Endometrial microvascular endothelial cells (primary cell): ENCODE measurements around the gene ZNF487. TPM values are rescaled to one million over a fixed set of nuclear protein-coding genes. Genes with fewer than 3 reads are reported as not detected.
"Not testable (repeated sequence)": the region's sequence is repeated elsewhere in the genome, so short reads cannot be mapped to it uniquely, and the experiment has no call there.

Experiments used
- in situ Hi-C: cut with HindIII; loops from 2 replicates; pipeline ENCODE4 v1.10.0; 2017; ENCODE audit warnings: low sequenced_read_pairs, low pct_unique_long_range_greater_than_20kb; ENCODE audit errors: inconsistent ontology term
- total RNA-seq: library from RNA; depleted of rRNA; stranded (reverse); fragments of >200 nt; gene quantifications from one replicate; pipeline ENCODE4 v1.2.3, GENCODE V29; 2015; ENCODE audit errors: inconsistent ontology term

The ZNF487 gene
- 0.09 TPM for total RNA-seq

- in situ Hi-C loops, result no loop called here
These were observed at the start of gene ZNF487 for GRCh38 chr10:43436291-43437140. Gene ZNF487 (plus strand): TSS chr10:43437111. CDS start chr10:43475814, 38,703 bp downstream.

- in situ Hi-C loops, result no loop called here
These were observed 49.3 kb upstream of the ZNF487 start for GRCh38 chr10:43387678-43388032.

GRCh38 chr10:43389867-43390266 lies 47.0 kb upstream of the ZNF487 start:
- in situ Hi-C loops, result no loop called here

GRCh38 chr10:43390333-43390732 lies 46.6 kb upstream of the ZNF487 start:
- in situ Hi-C loops, result no loop called here

GRCh38 chr10:43390759-43391158 lies 46.2 kb upstream of the ZNF487 start:
- in situ Hi-C loops, result no loop called here

GRCh38 chr10:43391496-43391895 lies 45.4 kb upstream of the ZNF487 start:
- in situ Hi-C loops, result no loop called here

- in situ Hi-C loops, result no loop called here
These were observed 44.2 kb upstream of the ZNF487 start for GRCh38 chr10:43392748-43393147.

- in situ Hi-C loops, result not testable (repeated sequence)
These were observed 43.7 kb upstream of the ZNF487 start for GRCh38 chr10:43393186-43393585.

GRCh38 chr10:43393606-43394360 lies 43.1 kb upstream of the ZNF487 start:
- in situ Hi-C loops, result no loop called here

GRCh38 chr10:43394868-43395267 lies 42.0 kb upstream of the ZNF487 start:
- in situ Hi-C loops, result no loop called here

GRCh38 chr10:43395571-43396060 lies 41.3 kb upstream of the ZNF487 start:
- in situ Hi-C loops, result no loop called here

GRCh38 chr10:43396061-43396927 lies 40.6 kb upstream of the ZNF487 start:
- in situ Hi-C loops, result no loop called here

GRCh38 chr10:43396928-43397624 lies 39.8 kb upstream of the ZNF487 start:
- in situ Hi-C loops, result no loop called here

- in situ Hi-C loops, result no loop called here
These were observed 38.0 kb upstream of the ZNF487 start for GRCh38 chr10:43398939-43399319.

GRCh38 chr10:43399320-43400310 lies 37.3 kb upstream of the ZNF487 start:
- in situ Hi-C loops, result no loop called here

GRCh38 chr10:43401627-43402026 lies 35.3 kb upstream of the ZNF487 start:
- in situ Hi-C loops, result no loop called here

GRCh38 chr10:43402176-43402575 lies 34.7 kb upstream of the ZNF487 start:
- in situ Hi-C loops, result no loop called here
